ENCODE results near the gene MMD2.

MMD2 gene

GRCh38 chr7:4998244-4998643, 39.3 kb upstream of the MMD2 start:
- H3K9me3 ChIP-seq (replicated peaks; ENCODE audit: insufficient read depth, low read length), result no peaks in the 10 kb centered on the region
- no peaks in the 10 kb centered on the region for H4K20me1 ChIP-seq (ENCODE audit: insufficient read depth, low read length)
- no peaks in the 10 kb centered on the region for H3K9me2 ChIP-seq (replicated peaks; ENCODE audit: insufficient read depth, low read length)
- H3K4me1 ChIP-seq (ENCODE audit: low read length), result no peaks in the 10 kb centered on the region
- H3K79me2 ChIP-seq (ENCODE audit: low read length), result no peaks in the 10 kb centered on the region
- TF ChIP-seq EZH2 (optimal IDR thresholded peaks at IDR 0.05; ENCODE audit: low read depth, low read length) (no peak), CTCF (IDR thresholded peaks at IDR 0.05; ENCODE audit: low read length) (no peak), EZH2phosphoT487 (IDR thresholded peaks at IDR 0.05; ENCODE audit: low read length) (no peak)
- H3K27ac ChIP-seq (ENCODE audit: low read length), result no peak overlapping the region
- no peak overlapping the region for H3K9ac ChIP-seq (ENCODE audit: low read length)
- DNase-seq, result no peak
- H3K27me3 ChIP-seq (replicated peaks; ENCODE audit: insufficient read depth, low read length), result no peaks in the 10 kb centered on the region
- H3F3A ChIP-seq (ENCODE audit: insufficient read depth, low read length), result no peaks in the 10 kb centered on the region
- no peak overlapping the region for H2AFZ ChIP-seq (ENCODE audit: low read length)
- no peak overlapping the region for H3K4me2 ChIP-seq (ENCODE audit: low read depth, low read length)
- H3K36me3 ChIP-seq (replicated peaks; ENCODE audit: insufficient read depth, low read length), result no peaks in the 10 kb centered on the region
- H3K4me3 ChIP-seq (ENCODE audit: low read length), result no peak overlapping the region

- no peaks in the 10 kb centered on the region for H3K9me2 ChIP-seq (replicated peaks; ENCODE audit: insufficient read depth, low read length)
- H3K79me2 ChIP-seq (ENCODE audit: low read length), result no peaks in the 10 kb centered on the region
- no peak overlapping the region for H3K4me2 ChIP-seq (ENCODE audit: low read depth, low read length)
- no peak for DNase-seq
- no peaks in the 10 kb centered on the region for H4K20me1 ChIP-seq (ENCODE audit: insufficient read depth, low read length)
- no peak overlapping the region for H3K9ac ChIP-seq (ENCODE audit: low read length)
- H3K4me1 ChIP-seq (ENCODE audit: low read length), result no peaks in the 10 kb centered on the region
- H3K36me3 ChIP-seq (replicated peaks; ENCODE audit: insufficient read depth, low read length), result no peaks in the 10 kb centered on the region
- H3K27ac ChIP-seq (ENCODE audit: low read length), result no peak overlapping the region
- no peaks in the 10 kb centered on the region for H3F3A ChIP-seq (ENCODE audit: insufficient read depth, low read length)
- TF ChIP-seq EZH2phosphoT487 (IDR thresholded peaks at IDR 0.05; ENCODE audit: low read length) (no peak), CTCF (IDR thresholded peaks at IDR 0.05; ENCODE audit: low read length) (no peak), EZH2 (optimal IDR thresholded peaks at IDR 0.05; ENCODE audit: low read depth, low read length) (no peak)
- no peak overlapping the region for H3K4me3 ChIP-seq (ENCODE audit: low read length)
- no peaks in the 10 kb centered on the region for H3K27me3 ChIP-seq (replicated peaks; ENCODE audit: insufficient read depth, low read length)
- no peak overlapping the region for H2AFZ ChIP-seq (ENCODE audit: low read length)
- no peaks in the 10 kb centered on the region for H3K9me3 ChIP-seq (replicated peaks; ENCODE audit: insufficient read depth, low read length)
These were observed 37.8 kb upstream of the MMD2 start for GRCh38 chr7:4996696-4997222.

- H3F3A ChIP-seq (ENCODE audit: insufficient read depth, low read length), result no peaks in the 10 kb centered on the region
- no peak for TF ChIP-seq CTCF (IDR thresholded peaks at IDR 0.05; ENCODE audit: low read length)
- TF ChIP-seq EZH2phosphoT487 (IDR thresholded peaks at IDR 0.05; ENCODE audit: low read length), result no peak
- no peak for TF ChIP-seq EZH2 (optimal IDR thresholded peaks at IDR 0.05; ENCODE audit: low read depth, low read length)
- no peaks in the 10 kb centered on the region for H3K27me3 ChIP-seq (replicated peaks; ENCODE audit: insufficient read depth, low read length)
- H3K4me3 ChIP-seq (ENCODE audit: low read length), result no peak overlapping the region
- no peak overlapping the region for H3K4me2 ChIP-seq (ENCODE audit: low read depth, low read length)
- no peaks in the 10 kb centered on the region for H4K20me1 ChIP-seq (ENCODE audit: insufficient read depth, low read length)
- no peak for DNase-seq
- H3K9me2 ChIP-seq (replicated peaks; ENCODE audit: insufficient read depth, low read length), result no peaks in the 10 kb centered on the region
- no peaks in the 10 kb centered on the region for H3K79me2 ChIP-seq (ENCODE audit: low read length)
- H3K36me3 ChIP-seq (replicated peaks; ENCODE audit: insufficient read depth, low read length), result no peaks in the 10 kb centered on the region
- no peaks in the 10 kb centered on the region for H3K9me3 ChIP-seq (replicated peaks; ENCODE audit: insufficient read depth, low read length)
- no peak overlapping the region for H2AFZ ChIP-seq (ENCODE audit: low read length)
- no peak overlapping the region for H3K27ac ChIP-seq (ENCODE audit: low read length)
- no peaks in the 10 kb centered on the region for H3K4me1 ChIP-seq (ENCODE audit: low read length)
- H3K9ac ChIP-seq (ENCODE audit: low read length), result no peak overlapping the region
These were observed 36.5 kb upstream of the MMD2 start for GRCh38 chr7:4995429-4995969.
